Measurements from ENCODE around the gene LIMCH1. TPM values are rescaled to one million over a fixed set of nuclear protein-coding genes. Genes with fewer than 3 reads are reported as not detected.
"Not testable (repeated sequence)": the region's sequence is repeated elsewhere in the genome, so short reads cannot be mapped to it uniquely, and the experiment has no call there.

Gene LIMCH1
- 5.2 and 6.8 TPM in 2 replicates for total RNA-seq

DNA sequence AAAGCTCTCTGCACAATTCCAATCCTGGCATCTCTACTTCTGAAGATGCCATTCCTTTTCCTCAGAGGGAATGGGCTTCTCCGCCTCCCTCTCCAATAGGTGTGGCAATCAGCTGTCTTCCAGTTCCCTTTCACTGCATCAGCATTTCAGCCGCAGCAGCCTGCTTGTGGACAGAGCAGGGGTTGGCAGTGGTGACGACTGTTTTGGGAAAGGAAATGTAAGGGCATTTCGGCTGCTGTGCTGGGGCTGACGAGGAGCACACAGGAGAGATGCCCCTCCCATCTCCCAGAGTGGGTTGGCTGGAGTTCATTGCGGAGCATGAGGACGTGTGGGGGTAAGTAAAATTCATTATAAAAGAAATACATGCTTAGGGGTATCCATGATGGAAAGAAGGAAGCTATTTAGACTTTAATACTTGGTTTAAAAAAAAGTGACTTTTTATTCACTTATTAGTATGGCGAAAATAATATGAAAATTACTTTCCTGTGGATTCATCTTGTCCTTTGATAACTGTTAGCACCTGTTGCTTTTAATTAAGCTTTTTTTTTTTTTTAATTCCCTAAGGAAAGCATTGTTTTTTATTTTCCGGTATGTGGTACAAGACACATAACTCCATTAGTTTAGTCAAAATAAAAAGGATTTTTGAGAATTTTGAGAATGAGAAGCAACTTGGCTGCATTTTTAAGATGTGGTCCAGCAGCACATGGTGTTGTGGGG, at the start of gene LIMCH1:
TSS of gene LIMCH1 (plus strand) at position 141 of the 717 bp plus-strand sequence. CDS start 67,839 bp downstream, outside the sequence.
- TF ChIP-seq CTCF (IDR thresholded peaks at IDR 0.05; ENCODE audit: insufficient read depth, low read length, severe bottlenecking) = no peak
- DNase-seq (ENCODE audit: low read depth) (no peak), FAIRE-seq (no peak)
- Histone ChIP-seq H3K4me3 (ENCODE audit: low read depth, low read length) (no peak within 1 kb of the TSS), H3K36me3 (ENCODE audit: control insufficient read depth, insufficient read depth, low read length) (no peaks in the 10 kb centered on the region), H3K27me3 (ENCODE audit: control insufficient read depth, insufficient read depth, low read length) (no peaks in the 10 kb centered on the region)

GRCh38 chr4:41491081-41491576, 46.8 kb upstream of the LIMCH1 start:
- not testable (repeated sequence) for H3K27me3 ChIP-seq (ENCODE audit: control insufficient read depth, insufficient read depth, low read length); H3K36me3 ChIP-seq (ENCODE audit: control insufficient read depth, insufficient read depth, low read length); FAIRE-seq; DNase-seq (ENCODE audit: low read depth); H3K4me3 ChIP-seq (ENCODE audit: low read depth, low read length)

DNA sequence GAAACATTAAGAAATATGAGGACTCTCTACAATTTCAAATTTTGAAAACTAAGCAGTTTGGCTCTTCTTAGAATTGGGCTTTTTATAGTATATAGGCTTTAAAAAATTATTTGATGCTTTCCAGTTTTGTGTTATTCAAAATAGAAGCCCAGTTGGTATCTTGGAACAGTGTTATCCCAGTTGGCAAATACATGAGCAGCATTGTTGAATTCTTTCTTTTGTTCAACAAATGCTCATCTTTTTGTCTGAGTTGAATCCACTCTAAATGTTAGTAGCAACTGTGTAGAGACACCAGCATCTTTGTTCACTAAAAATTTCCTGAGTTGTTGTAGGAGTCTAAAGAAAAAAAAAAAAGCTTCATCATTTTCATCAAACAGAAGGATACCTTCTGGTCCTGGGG, 41.0 kb upstream of the LIMCH1 start:
- DNase-seq (ENCODE audit: low read depth) (no peak), FAIRE-seq (no peak)
- H3K36me3 ChIP-seq (ENCODE audit: control insufficient read depth, insufficient read depth, low read length) = no peaks in the 10 kb centered on the region
- no peak overlapping the region for H3K4me3 ChIP-seq (ENCODE audit: low read depth, low read length)
- no peaks in the 10 kb centered on the region for H3K27me3 ChIP-seq (ENCODE audit: control insufficient read depth, insufficient read depth, low read length)
- TF ChIP-seq CTCF (IDR thresholded peaks at IDR 0.05; ENCODE audit: insufficient read depth, low read length, severe bottlenecking) = no peak

GRCh38 chr4:41498177-41498576, 39.8 kb upstream of the LIMCH1 start:
- no peak for FAIRE-seq
- TF ChIP-seq CTCF (IDR thresholded peaks at IDR 0.05; ENCODE audit: insufficient read depth, low read length, severe bottlenecking) = no peak
- Histone ChIP-seq H3K36me3 (ENCODE audit: control insufficient read depth, insufficient read depth, low read length) (no peaks in the 10 kb centered on the region), H3K4me3 (ENCODE audit: low read depth, low read length) (no peak overlapping the region), H3K27me3 (ENCODE audit: control insufficient read depth, insufficient read depth, low read length) (no peaks in the 10 kb centered on the region)
- no peak for DNase-seq (ENCODE audit: low read depth)

DNA sequence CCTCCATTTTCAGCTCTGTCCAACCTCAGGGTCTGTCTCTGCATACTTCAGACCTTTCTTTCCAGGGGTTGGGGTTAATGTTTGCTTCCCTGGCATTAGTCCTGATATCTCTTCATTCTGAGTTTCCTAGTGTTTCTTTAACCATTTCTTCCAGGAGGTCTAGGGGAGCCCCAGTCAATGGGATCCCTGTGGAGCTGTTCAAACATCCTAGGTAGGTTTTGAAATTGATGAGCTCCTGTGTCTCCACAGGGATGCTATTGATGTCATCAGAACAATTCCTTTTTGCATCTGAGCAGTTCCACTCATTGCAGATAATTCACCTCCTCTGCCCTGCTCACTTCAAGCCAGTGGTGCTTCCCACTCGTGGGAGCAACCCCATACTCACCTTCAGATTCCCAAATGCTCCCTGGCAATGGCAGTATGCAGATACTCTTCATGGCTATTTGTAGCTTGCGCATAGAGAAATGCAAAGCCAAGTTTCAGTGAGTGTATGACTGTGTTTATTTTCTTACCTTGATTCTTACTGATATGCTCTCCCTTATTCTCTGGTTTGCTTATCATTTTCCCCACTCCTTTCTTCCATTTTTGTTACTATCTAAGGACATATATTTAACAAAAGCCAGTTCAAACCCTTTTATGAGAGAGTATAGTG, 33.7 kb upstream of the LIMCH1 start:
- TF ChIP-seq CTCF (IDR thresholded peaks at IDR 0.05; ENCODE audit: insufficient read depth, low read length, severe bottlenecking) = no peak
- no peak overlapping the region for H3K4me3 ChIP-seq (ENCODE audit: low read depth, low read length)
- FAIRE-seq (no peak), DNase-seq (ENCODE audit: low read depth) (no peak)
- no peaks in the 10 kb centered on the region for H3K36me3 ChIP-seq (ENCODE audit: control insufficient read depth, insufficient read depth, low read length)
- H3K27me3 ChIP-seq (ENCODE audit: control insufficient read depth, insufficient read depth, low read length) = no peaks in the 10 kb centered on the region

GRCh38 chr4:41505161-41505661, 32.7 kb upstream of the LIMCH1 start:
- Histone ChIP-seq H3K36me3 (ENCODE audit: control insufficient read depth, insufficient read depth, low read length) (no peaks in the 10 kb centered on the region), H3K27me3 (ENCODE audit: control insufficient read depth, insufficient read depth, low read length) (no peaks in the 10 kb centered on the region), H3K4me3 (ENCODE audit: low read depth, low read length) (no peak overlapping the region)
- FAIRE-seq = no peak
- DNase-seq (ENCODE audit: low read depth) = no peak
- no peak for TF ChIP-seq CTCF (IDR thresholded peaks at IDR 0.05; ENCODE audit: insufficient read depth, low read length, severe bottlenecking)

Measured in bronchial epithelial cell (primary cell).